ENCODE measurements around the gene GMDS.

GMDS gene

GRCh38 chr6:2133716-2134310 lies 111.6 kb downstream of the GMDS start:
- no peak for DNase-seq (ENCODE audit: low read depth)

- no peak for DNase-seq (ENCODE audit: low read depth)
Observed at GRCh38 chr6:2132916-2133315, 112.5 kb downstream of the GMDS start.

- no peak for DNase-seq (ENCODE audit: low read depth)
Observed at GRCh38 chr6:2132416-2132815, 113.0 kb downstream of the GMDS start.

GRCh38 chr6:2129182-2129621 lies 116.2 kb downstream of the GMDS start:
- no peak for DNase-seq (ENCODE audit: low read depth)

GRCh38 chr6:2127484-2127911 lies 117.9 kb downstream of the GMDS start:
- DNase-seq (ENCODE audit: low read depth), result no peak

- no peak for DNase-seq (ENCODE audit: low read depth)
Observed at GRCh38 chr6:2126351-2126750, 119.1 kb downstream of the GMDS start.

- no peak for DNase-seq (ENCODE audit: low read depth)
Observed at GRCh38 chr6:2125158-2125557, 120.2 kb downstream of the GMDS start.

- DNase-seq (ENCODE audit: low read depth), result no peak
Observed at GRCh38 chr6:2124260-2124709, 121.1 kb downstream of the GMDS start.

- DNase-seq (ENCODE audit: low read depth), result no peak
Observed at GRCh38 chr6:2120912-2121311, 124.5 kb downstream of the GMDS start.

- no peak for DNase-seq (ENCODE audit: low read depth)
Observed at GRCh38 chr6:2119275-2119674, 126.1 kb downstream of the GMDS start.

GRCh38 chr6:2118136-2118535 lies 127.3 kb downstream of the GMDS start:
- DNase-seq (ENCODE audit: low read depth), result no peak

GRCh38 chr6:2117447-2117846 lies 128.0 kb downstream of the GMDS start:
- DNase-seq (ENCODE audit: low read depth), result no peak

- no peak for DNase-seq (ENCODE audit: low read depth)
Observed at GRCh38 chr6:2116496-2116895, 128.9 kb downstream of the GMDS start.

- DNase-seq (ENCODE audit: low read depth), result no peak
Observed at GRCh38 chr6:2114100-2114499, 131.3 kb downstream of the GMDS start.

- peak; percentile 2 for DNase-seq (ENCODE audit: low read depth)
Observed at GRCh38 chr6:2111162-2111677, 134.2 kb downstream of the GMDS start.

- DNase-seq (ENCODE audit: low read depth), result no peak
Observed at GRCh38 chr6:2110504-2110903, 134.9 kb downstream of the GMDS start.

- DNase-seq (ENCODE audit: low read depth), result no peak
Observed at GRCh38 chr6:2109796-2110195, 135.6 kb downstream of the GMDS start.

GRCh38 chr6:2108700-2109306 lies 136.6 kb downstream of the GMDS start:
- no peak for DNase-seq (ENCODE audit: low read depth)

- no peak for DNase-seq (ENCODE audit: low read depth)
Observed at GRCh38 chr6:2104524-2104880, 140.9 kb downstream of the GMDS start.

GRCh38 chr6:2103765-2104523 lies 141.5 kb downstream of the GMDS start:
- DNase-seq (ENCODE audit: low read depth), result peak; percentile 19

GRCh38 chr6:2102966-2103365 lies 142.4 kb downstream of the GMDS start:
- DNase-seq (ENCODE audit: low read depth), result no peak

GRCh38 chr6:2102316-2102883 lies 143.0 kb downstream of the GMDS start:
- DNase-seq (ENCODE audit: low read depth), result no peak

GRCh38 chr6:2101213-2101612 lies 144.2 kb downstream of the GMDS start:
- no peak for DNase-seq (ENCODE audit: low read depth)
